GM18867 (cell line): ENCODE results near the gene MYO5C.
"Not testable (repeated sequence)": the region's sequence is repeated elsewhere in the genome, so short reads cannot be mapped to it uniquely, and the experiment has no call there.

Experiments used
- ATAC-seq: cut with Tn5 transposase; IDR thresholded peaks from one replicate; pipeline ENCODE4 v1.9.1; 2021; ENCODE audit warnings: mild to moderate bottlenecking, moderate library complexity; ENCODE audit not compliant: unreplicated experiment

MYO5C gene

GRCh38 chr15:52180851-52181450 lies 114.7 kb downstream of the MYO5C start:
- ATAC-seq: no peak

- ATAC-seq: peak; percentile 33
Observed at GRCh38 chr15:52180196-52180835, 115.3 kb downstream of the MYO5C start.

GRCh38 chr15:52179278-52180195 lies 116.1 kb downstream of the MYO5C start:
- ATAC-seq: peak; percentile 82

- no peak for ATAC-seq
Observed at GRCh38 chr15:52178765-52179164, 116.8 kb downstream of the MYO5C start.

GRCh38 chr15:52172869-52173268 lies 122.7 kb downstream of the MYO5C start:
- no peak for ATAC-seq

- no peak for ATAC-seq
Observed at GRCh38 chr15:52171807-52172206, 123.8 kb downstream of the MYO5C start.

- ATAC-seq: no peak
Observed at GRCh38 chr15:52171386-52171785, 124.2 kb downstream of the MYO5C start.

- ATAC-seq: not testable (repeated sequence)
Observed at GRCh38 chr15:52170199-52170598, 125.4 kb downstream of the MYO5C start.

GRCh38 chr15:52165494-52166131 lies 130.0 kb downstream of the MYO5C start:
- ATAC-seq: not testable (repeated sequence)

GRCh38 chr15:52164631-52165265 lies 130.9 kb downstream of the MYO5C start:
- no peak for ATAC-seq

- no peak for ATAC-seq
Observed at GRCh38 chr15:52163321-52164190, 132.0 kb downstream of the MYO5C start.

GRCh38 chr15:52162876-52163275 lies 132.7 kb downstream of the MYO5C start:
- ATAC-seq: no peak

- no peak for ATAC-seq
Observed at GRCh38 chr15:52162260-52162659, 133.3 kb downstream of the MYO5C start.

- ATAC-seq: no peak
Observed at GRCh38 chr15:52161406-52161966, 134.1 kb downstream of the MYO5C start.

GRCh38 chr15:52159645-52160044 lies 136.0 kb downstream of the MYO5C start:
- no peak for ATAC-seq

- ATAC-seq: no peak
Observed at GRCh38 chr15:52158084-52158765, 137.4 kb downstream of the MYO5C start.

- no peak for ATAC-seq
Observed at GRCh38 chr15:52155878-52156277, 139.7 kb downstream of the MYO5C start.

GRCh38 chr15:52154896-52155865 lies 140.4 kb downstream of the MYO5C start:
- ATAC-seq: no peak
